Measurements from ENCODE around the gene HTT.

- TF ChIP-seq CTCF (IDR thresholded peaks at IDR 0.05) (no peak), POLR2A (IDR thresholded peaks at IDR 0.05) (no peak)
Observed at GRCh38 chr4:3168029-3168428, 93.5 kb downstream of the HTT start.
